GM19324 (cell line): Measurements from ENCODE around the gene FIBP.
"Not testable (repeated sequence)": the region's sequence is repeated elsewhere in the genome, so short reads cannot be mapped to it uniquely, and the experiment has no call there.

Source experiments
- ATAC-seq: cut with Tn5 transposase; IDR thresholded peaks from one replicate; pipeline ENCODE4 v1.9.1; 2021; ENCODE audit warnings: mild to moderate bottlenecking, moderate library complexity; ENCODE audit not compliant: unreplicated experiment, low FRiP score

Gene FIBP

GRCh38 chr11:65849771-65850216 lies 38.5 kb downstream of the FIBP start:
- no peak for ATAC-seq

DNA sequence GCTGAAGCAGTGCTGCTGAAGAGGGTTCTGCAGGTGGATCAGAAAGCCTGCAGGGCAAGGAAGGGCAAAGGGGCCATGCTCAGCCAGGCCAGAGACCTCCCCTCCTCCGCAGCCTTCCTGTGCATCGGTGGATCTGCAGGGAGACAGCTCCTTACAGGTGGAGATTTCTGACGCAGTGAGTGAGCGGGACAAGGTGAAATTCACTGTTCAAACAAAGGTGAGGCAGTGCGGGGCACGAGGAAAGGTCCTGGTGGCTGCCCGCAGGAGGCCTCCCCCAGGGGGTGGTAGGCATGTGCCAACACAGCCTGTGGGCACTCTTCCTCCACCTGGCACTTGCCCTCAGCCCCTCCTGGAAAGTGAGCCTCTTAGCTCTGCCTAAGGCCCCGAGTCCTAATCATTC lies 38.9 kb downstream of the FIBP start:
- no peak for ATAC-seq

DNA sequence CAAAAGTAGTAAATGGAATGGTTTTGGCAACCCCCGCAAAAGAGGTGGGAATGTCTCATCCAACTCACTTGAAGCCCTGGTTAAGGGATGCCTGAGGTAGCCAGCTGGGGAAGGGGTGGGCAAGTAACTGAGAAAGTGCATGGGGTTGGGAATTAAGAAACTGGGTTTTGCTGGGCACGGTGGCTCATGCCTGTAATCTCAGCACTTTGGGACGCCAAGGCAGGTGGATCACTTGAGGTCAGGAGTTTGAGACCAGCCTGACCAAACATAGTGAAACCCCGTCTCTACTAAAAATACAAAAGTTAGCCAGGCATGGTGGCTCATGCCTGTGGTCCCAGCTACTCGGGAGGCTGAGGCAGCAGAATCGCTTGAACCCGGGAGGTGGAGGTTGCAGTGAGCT lies 39.6 kb downstream of the FIBP start:
- ATAC-seq = not testable (repeated sequence)

DNA sequence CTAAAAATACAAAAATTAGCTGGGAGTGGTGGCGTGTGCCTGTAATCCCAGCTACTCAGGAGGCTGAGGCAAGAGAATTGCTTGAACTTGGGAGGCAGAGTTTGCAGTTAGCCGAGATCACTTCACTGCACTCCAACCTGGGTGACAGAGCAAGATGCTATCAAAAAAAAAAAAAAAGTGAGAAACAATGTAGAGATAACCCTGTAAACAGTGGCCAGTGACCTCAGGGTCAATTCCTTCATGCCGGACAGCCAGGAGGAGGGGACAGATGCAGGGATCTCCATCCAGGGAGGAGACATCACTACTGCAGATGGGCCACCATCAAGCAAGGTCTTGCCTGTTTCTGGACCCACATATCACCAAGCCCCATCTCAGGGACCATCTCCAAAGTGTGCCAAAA lies 40.5 kb downstream of the FIBP start:
- no peak for ATAC-seq

- no peak for ATAC-seq
Measured at GRCh38 chr11:65844231-65844872, 43.9 kb downstream of the FIBP start.

- no peak for ATAC-seq
Measured at GRCh38 chr11:65843811-65844210, 44.5 kb downstream of the FIBP start.

DNA sequence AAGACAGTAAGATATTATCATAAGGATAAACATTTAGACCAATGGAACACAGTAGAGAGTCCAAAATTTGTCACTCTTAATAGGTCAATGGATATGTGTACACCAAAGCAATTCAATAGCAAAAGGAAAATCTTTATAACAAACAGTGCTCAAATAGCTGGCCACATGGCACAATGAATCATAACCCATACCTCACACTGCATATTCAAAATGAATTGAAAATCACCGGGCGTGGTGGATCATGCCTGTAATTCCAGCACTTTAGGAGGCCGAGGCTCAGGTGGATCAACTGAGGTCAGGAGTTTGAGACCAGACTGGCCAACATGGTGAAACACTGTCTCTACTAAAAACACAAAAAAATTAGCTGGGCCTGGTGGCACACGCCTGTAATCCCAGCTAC lies 46.1 kb downstream of the FIBP start:
- ATAC-seq = no peak

GRCh38 chr11:65834202-65834601 lies 54.1 kb downstream of the FIBP start:
- ATAC-seq = no peak
